GM21423 (cell line): ENCODE results near the gene ALB.

Source experiments
- ATAC-seq: cut with Tn5 transposase; IDR thresholded peaks from one replicate; pipeline ENCODE4 v1.9.1; 2021; ENCODE audit warnings: mild to moderate bottlenecking, moderate library complexity; ENCODE audit not compliant: unreplicated experiment

The ALB gene

GRCh38 chr4:73450398-73451004 is 46.4 kb downstream of the ALB start:
- ATAC-seq: no peak

- no peak for ATAC-seq
These were observed 47.3 kb downstream of the ALB start for GRCh38 chr4:73451404-73451803.

DNA sequence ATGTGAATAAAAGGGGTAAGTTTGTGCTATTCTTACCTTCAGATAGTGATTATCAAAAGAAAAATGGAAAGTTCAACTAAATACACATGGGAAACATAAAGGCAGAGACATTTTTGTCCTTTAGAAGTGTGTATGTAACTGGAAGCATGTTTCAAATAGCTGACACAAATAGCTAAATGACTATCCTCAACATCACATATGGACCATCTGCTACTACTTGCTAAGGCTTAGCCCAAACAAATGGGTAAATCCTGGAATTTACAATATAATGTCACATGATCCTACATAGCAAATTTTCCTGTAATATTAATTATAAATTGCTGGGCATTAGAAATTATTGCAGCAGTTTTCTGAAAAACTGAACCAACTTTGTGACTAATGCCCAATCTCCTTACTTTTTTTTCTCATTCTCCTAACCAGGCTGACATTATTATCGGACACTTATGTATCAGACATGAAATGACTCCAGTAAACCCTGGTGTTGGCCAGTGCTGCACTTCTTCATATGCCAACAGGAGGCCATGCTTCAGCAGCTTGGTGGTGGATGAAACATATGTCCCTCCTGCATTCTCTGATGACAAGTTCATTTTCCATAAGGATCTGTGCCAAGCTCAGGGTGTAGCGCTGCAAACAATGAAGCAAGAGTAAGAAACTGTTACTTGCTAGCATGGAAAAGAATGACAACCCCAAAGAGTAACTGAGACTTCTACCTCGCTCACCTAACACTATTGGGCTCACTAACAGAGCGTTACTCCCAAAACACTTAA is 48.1 kb downstream of the ALB start:
- no peak for ATAC-seq

DNA sequence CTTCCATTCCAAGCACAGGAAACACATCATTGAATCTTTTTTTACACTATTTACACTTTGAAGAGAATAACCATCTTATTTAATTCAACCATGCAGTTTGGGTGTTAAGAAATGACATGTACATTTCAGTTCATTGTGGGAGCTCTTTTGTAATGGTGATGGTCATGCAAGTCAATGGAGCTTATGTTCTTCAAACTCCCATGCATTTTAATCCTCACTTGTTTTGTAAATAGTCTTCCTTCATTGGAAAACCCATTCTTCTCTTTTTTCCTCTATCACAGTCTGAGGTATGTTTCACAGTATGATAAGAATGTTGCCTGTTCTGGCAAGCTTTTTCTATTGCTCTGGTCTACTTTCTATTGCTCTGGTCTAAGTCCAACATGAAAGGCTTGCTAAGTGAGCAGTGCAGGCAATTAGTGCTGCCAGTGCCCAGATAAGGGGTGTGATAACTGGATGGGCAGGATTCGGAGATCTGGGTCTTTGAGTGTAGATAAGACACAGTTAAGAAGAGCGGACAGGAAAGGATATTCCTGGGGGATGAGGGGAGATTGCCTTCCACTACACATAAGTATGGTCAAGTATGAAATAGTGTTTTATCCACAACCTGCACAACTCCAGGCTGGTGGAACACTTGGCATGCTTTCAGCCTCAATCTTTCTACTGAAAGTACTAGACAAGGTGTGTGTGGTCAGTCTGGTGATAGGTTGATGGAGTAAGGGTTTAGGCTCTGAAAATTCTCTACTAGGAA is 49.0 kb downstream of the ALB start:
- ATAC-seq: no peak

DNA sequence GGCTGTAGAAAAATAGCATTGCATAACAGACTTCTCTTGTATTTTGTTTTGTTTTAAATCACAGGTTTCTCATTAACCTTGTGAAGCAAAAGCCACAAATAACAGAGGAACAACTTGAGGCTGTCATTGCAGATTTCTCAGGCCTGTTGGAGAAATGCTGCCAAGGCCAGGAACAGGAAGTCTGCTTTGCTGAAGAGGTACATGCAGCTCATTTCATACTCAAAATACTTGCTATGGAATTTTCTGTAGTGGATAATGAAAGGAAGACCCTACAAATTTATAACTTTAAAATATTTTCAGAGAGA is 49.6 kb downstream of the ALB start:
- ATAC-seq: no peak

- no peak for ATAC-seq
These were observed 50.8 kb downstream of the ALB start for GRCh38 chr4:73454920-73455319.

DNA sequence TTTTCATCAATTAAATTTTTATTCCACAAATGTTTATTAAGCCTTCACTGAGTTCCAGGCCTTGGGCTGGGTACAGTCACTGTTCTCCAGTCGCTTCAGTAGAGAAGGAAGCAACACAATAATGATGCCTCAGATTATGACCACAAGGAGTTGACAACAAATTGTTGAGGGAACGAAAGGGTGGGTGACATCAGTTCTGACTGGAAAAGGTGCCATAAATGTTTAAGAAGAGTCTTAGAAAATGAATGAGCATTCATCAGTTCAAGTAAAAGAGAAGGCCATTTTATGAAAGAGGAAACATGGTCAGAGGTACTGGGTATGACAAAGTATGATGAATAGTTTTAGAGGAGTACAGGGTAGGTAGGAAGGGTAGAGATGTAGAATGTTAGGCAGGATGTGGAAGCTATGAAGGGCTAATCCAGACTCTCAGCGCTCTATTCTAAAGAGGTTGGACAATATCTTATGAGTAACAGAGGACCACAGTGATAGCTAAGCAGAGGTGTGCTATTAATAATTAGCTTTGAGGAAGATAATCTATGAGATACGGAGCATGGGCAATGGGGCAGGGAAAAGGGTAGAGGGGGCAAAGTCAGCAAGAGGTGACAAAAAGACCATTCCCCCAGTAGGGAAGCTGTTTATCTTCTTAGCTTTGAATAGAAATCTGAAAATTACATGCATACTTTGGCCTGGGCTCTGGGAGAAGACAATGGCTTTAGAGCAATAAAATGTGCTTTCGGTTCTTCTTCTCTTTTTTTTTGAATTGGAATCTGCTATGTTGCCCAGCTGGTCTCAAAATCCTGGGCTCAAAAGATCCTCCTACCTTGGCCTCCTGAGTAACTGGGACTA is 52.3 kb downstream of the ALB start:
- no peak for ATAC-seq

DNA sequence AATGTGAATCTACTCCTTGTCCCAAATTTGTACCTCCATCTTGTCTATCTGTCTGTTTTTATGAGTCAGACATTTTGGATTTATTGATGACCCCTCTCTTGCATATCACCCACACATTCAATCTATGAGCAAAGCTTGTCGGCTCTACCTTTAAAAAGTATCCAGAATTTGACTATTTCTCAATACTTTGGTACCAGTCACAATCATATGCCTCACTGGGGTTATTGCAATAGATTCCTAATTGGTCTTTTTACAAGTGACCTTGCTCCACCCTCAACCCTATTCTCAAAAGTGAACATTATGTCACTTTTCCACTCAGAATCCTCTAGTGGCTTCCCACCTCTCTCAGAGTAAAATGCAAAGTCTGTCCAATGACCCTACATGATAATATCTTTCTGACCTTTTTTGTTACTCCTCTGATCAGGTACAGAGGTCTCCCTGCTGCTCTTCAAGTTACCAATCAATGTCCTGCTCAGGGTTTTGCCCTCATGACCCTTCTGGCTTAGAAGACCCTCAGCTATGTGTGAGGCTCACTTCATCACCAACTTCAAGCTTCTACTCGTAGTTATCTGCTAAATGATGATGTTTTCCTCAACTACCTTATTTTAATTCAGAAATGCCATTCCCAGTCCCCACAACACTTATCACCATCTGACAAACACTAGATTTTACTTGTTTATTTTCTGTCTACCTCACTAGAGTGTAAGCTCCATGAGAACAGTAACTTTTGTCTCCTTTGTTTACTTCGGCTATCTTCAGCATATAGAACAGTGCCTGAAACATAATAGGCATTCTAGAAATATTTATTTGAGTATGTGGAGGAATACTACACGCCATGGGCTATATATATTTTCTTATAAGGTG is 54.3 kb downstream of the ALB start:
- no peak for ATAC-seq

- no peak for ATAC-seq
These were observed 54.9 kb downstream of the ALB start for GRCh38 chr4:73459048-73459421.

- no peak for ATAC-seq
These were observed 56.9 kb downstream of the ALB start for GRCh38 chr4:73460913-73461522.

DNA sequence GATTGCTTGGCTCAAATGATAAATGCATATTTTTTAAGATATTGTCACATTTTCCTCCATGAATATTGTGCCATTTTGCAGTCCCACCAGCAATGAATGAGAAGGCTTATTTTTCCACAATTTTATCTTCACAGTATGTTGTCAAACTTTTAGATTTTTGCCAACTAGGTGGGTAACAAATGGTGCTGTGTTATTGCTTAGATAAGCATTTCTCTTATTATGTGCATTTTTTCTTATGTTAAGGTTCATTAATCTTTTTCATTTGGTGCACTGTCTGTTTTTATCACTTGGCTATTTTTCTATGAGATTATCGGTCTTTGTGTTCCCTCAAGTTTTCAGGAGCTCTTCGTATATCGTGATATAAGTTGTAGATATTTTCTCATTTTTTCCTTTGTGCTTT is 64.1 kb downstream of the ALB start:
- no peak for ATAC-seq

DNA sequence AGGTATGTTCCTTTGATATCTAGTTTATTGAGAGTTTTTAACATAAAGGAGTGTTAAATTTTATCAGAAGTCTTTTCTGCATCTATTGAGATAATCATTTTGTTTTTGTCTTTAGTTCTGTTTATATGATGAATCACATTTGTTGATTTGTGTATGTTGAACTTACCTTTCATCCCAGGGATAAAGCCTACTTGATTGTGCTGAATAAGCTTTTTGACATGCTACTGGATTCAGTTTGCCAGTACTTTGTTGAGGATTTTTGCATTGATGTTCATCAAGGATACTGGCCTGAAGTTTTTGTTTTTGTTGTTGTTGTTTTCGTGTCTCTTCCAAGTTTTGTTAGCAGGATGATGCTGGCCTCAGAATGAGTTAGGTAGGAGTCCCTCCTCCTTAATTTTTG is 66.6 kb downstream of the ALB start:
- no peak for ATAC-seq
